Cerebellar nuclear complex (tissue), 1 donor: ENCODE measurements around the gene GRK4.
"Not testable (repeated sequence)": the region's sequence is repeated elsewhere in the genome, so short reads cannot be mapped to it uniquely, and the experiment has no call there.

Experiments
- DNase-seq, 2 experiments: peaks; one replicate each; lab custom pipeline; 2025; lab: John Stamatoyannopoulos, UW

GRK4 gene

GRCh38 chr4:2958446-2958845 lies 4.9 kb upstream of the GRK4 start:
- DNase-seq = no peak

- DNase-seq = not testable (repeated sequence)
These were observed 2.9 kb upstream of the GRK4 start for GRCh38 chr4:2960450-2960849.

- DNase-seq = no peak
These were observed 2.0 kb upstream of the GRK4 start for GRCh38 chr4:2961421-2961810.

GRCh38 chr4:2961811-2962441 lies 1.4 kb upstream of the GRK4 start:
- DNase-seq = no peak

- DNase-seq = no peak
These were observed 677 bp upstream of the GRK4 start for GRCh38 chr4:2962614-2963174.

GRCh38 chr4:2963966-2964471 lies 648 bp downstream of the GRK4 start:
- no peak for DNase-seq

GRCh38 chr4:2964706-2965258 lies 1.4 kb downstream of the GRK4 start:
- DNase-seq = no peak

- no peak for DNase-seq
These were observed 1.9 kb downstream of the GRK4 start for GRCh38 chr4:2965262-2965661.

- DNase-seq = no peak
These were observed 5.0 kb downstream of the GRK4 start for GRCh38 chr4:2968381-2968780.

- no peak for DNase-seq
These were observed 7.9 kb downstream of the GRK4 start for GRCh38 chr4:2971275-2971674.

GRCh38 chr4:2977211-2978088 lies 14.1 kb downstream of the GRK4 start:
- DNase-seq = no peak

GRCh38 chr4:2981256-2981819 lies 18.0 kb downstream of the GRK4 start:
- DNase-seq = no peak

GRCh38 chr4:2982012-2982411 lies 18.6 kb downstream of the GRK4 start:
- DNase-seq = no peak

- not testable (repeated sequence) for DNase-seq
These were observed 20.3 kb downstream of the GRK4 start for GRCh38 chr4:2983715-2984114.

GRCh38 chr4:2991243-2991642 lies 27.9 kb downstream of the GRK4 start:
- DNase-seq = no peak

- no peak for DNase-seq
These were observed 31.5 kb downstream of the GRK4 start for GRCh38 chr4:2994917-2995316.

GRCh38 chr4:2995546-2996265 lies 32.3 kb downstream of the GRK4 start:
- no peak for DNase-seq

- DNase-seq = no peak
These were observed 33.0 kb downstream of the GRK4 start for GRCh38 chr4:2996415-2996814.

- DNase-seq = no peak
These were observed 44.4 kb downstream of the GRK4 start for GRCh38 chr4:3007724-3008123.

- no peak for DNase-seq
These were observed 46.1 kb downstream of the GRK4 start for GRCh38 chr4:3009422-3009821.

- no peak for DNase-seq
These were observed 47.2 kb downstream of the GRK4 start for GRCh38 chr4:3010577-3010976.

- DNase-seq = no peak
These were observed 47.6 kb downstream of the GRK4 start for GRCh38 chr4:3010998-3011397.
